Activated naive CD4-positive, alpha-beta T cell treated with anti-CD3 and anti-CD28 coated beads for 36 hours (primary cell): ENCODE measurements around the gene PCP4L1. TPM values are rescaled to one million over a fixed set of nuclear protein-coding genes. Genes with fewer than 3 reads are reported as not detected.
"Not testable (repeated sequence)": the region's sequence is repeated elsewhere in the genome, so short reads cannot be mapped to it uniquely, and the experiment has no call there.

Source experiments
- CTCF ChIA-PET: fragments of 350-600 bp; sonication (Branson Sonifier 250); formaldehyde crosslinking; loops from one replicate; lab custom pipeline; 2021; ENCODE audit warnings: antibody characterized with exemption; lab: Charles Lee
- DNase-seq: peaks from one replicate; pipeline ENCODE4 v3.0.0-alpha.2; 2020
- H3K27ac Mint-ChIP-seq: one replicate; pipeline ENCODE4 v1.8.0; 2021; ENCODE audit warnings: mild to moderate bottlenecking, mixed read lengths
- H3K27me3 Mint-ChIP-seq: one replicate; pipeline ENCODE4 v1.8.0; 2021; ENCODE audit warnings: low read depth, mixed read lengths
- H3K36me3 Mint-ChIP-seq: one replicate; pipeline ENCODE4 v1.8.0; 2021; ENCODE audit warnings: low read depth, mixed read lengths
- H3K4me1 Mint-ChIP-seq: one replicate; pipeline ENCODE4 v1.8.0; 2021; ENCODE audit warnings: low read depth, mixed read lengths
- H3K4me3 Mint-ChIP-seq: one replicate; pipeline ENCODE4 v1.8.0; 2021; ENCODE audit warnings: mild to moderate bottlenecking, moderate library complexity, mixed read lengths
- H3K9me3 Mint-ChIP-seq: one replicate; pipeline ENCODE4 v1.8.0; 2021; ENCODE audit warnings: mixed read lengths
- intact Hi-C: fragments of 100-400 bp; cut with micrococcal nuclease; formaldehyde crosslinking; loops from one replicate; pipeline ENCODE4 v1.15.1; 2023
- total RNA-seq, 2 experiments: library from RNA; stranded (reverse); gene quantifications; one replicate each; pipeline ENCODE4 v1.2.3, GENCODE V29; 2021

PCP4L1 gene
- total RNA-seq, 2 experiments from 2014 or later, result 0.24 to 0.37 TPM

- intact Hi-C loops, result no loop called here
- H3K27me3 Mint-ChIP-seq, result no peaks in the 10 kb centered on the region
- H3K36me3 Mint-ChIP-seq, result peaks cover 22% of the 10 kb centered on the region
- CTCF ChIA-PET, result interaction anchor here (1.0 to 8.5 kb wide), 9 partner anchors 9 to 151 kb away, joined by 3 to 179 read pairs (median 7); no protein-coding TSS in a partner anchor
- H3K4me3 Mint-ChIP-seq, result no peak overlapping the region
- H3K27ac Mint-ChIP-seq, result no peak overlapping the region
- H3K9me3 Mint-ChIP-seq, result no peaks in the 10 kb centered on the region
- DNase-seq, result no peak
- peaks cover 20% of the 10 kb centered on the region for H3K4me1 Mint-ChIP-seq
These were observed 27.8 kb upstream of the PCP4L1 start for GRCh38 chr1:161230762-161231161.

- Mint-ChIP-seq H3K27me3 (no peaks in the 10 kb centered on the region), H3K36me3 (peaks cover 13% of the 10 kb centered on the region), H3K4me3 (no peak overlapping the region), H3K27ac (no peak overlapping the region), H3K9me3 (no peaks in the 10 kb centered on the region), H3K4me1 (no peaks in the 10 kb centered on the region)
- CTCF ChIA-PET, result interaction anchor here (1.7 to 8.5 kb wide), 2 partner anchors 58 to 149 kb away, joined by 4 to 179 read pairs; no protein-coding TSS in a partner anchor
- intact Hi-C loops, result no loop called here
- DNase-seq, result no peak
These were observed 25.4 kb upstream of the PCP4L1 start for GRCh38 chr1:161233102-161233501.

GRCh38 chr1:161235957-161236775, 22.4 kb upstream of the PCP4L1 start:
- intact Hi-C loops, result no loop called here
- no peaks in the 10 kb centered on the region for H3K36me3 Mint-ChIP-seq
- no peak overlapping the region for H3K4me3 Mint-ChIP-seq
- no peak overlapping the region for H3K27ac Mint-ChIP-seq
- no peaks in the 10 kb centered on the region for H3K27me3 Mint-ChIP-seq
- DNase-seq, result no peak
- CTCF ChIA-PET, result interaction anchor here (0.8 to 3.4 kb wide), 3 partner anchors 10 to 144 kb away, joined by 3 to 26 read pairs (median 20); partner anchors contain the start of gene TOMM40L
- no peaks in the 10 kb centered on the region for H3K4me1 Mint-ChIP-seq
- no peaks in the 10 kb centered on the region for H3K9me3 Mint-ChIP-seq

GRCh38 chr1:161238039-161238473, 20.5 kb upstream of the PCP4L1 start, which contains the start of gene NR1I3:
Gene NR1I3, minus strand, starts transcription at chr1:161238203. Its CDS starts 1,638 bp downstream, at chr1:161236565.
- H3K36me3 Mint-ChIP-seq, result no peaks in the 10 kb centered on the region
- DNase-seq, result no peak
- no peaks in the 10 kb centered on the region for H3K9me3 Mint-ChIP-seq
- no peaks in the 10 kb centered on the region for H3K4me1 Mint-ChIP-seq
- H3K27me3 Mint-ChIP-seq, result no peaks in the 10 kb centered on the region
- intact Hi-C loops, result no loop called here
- H3K4me3 Mint-ChIP-seq, result no peak within 1 kb of the TSS
- H3K27ac Mint-ChIP-seq, result no peak within 1 kb of the TSS
- CTCF ChIA-PET, result interaction anchor here (0.5 to 3.4 kb wide), 4 partner anchors 12 to 53 kb away, joined by 3 to 26 read pairs (median 12); partner anchors contain the start of gene TOMM40L

- intact Hi-C loops, result no loop called here
- Mint-ChIP-seq H3K4me1 (no peaks in the 10 kb centered on the region), H3K27me3 (no peaks in the 10 kb centered on the region), H3K4me3 (no peak overlapping the region), H3K27ac (no peak overlapping the region), H3K9me3 (no peaks in the 10 kb centered on the region), H3K36me3 (no peaks in the 10 kb centered on the region)
- CTCF ChIA-PET, result interaction anchor here (1.0 kb wide), 2 partner anchors 12 to 15 kb away, joined by 3 read pairs; no protein-coding TSS in a partner anchor
- no peak for DNase-seq
These were observed 16.9 kb upstream of the PCP4L1 start for GRCh38 chr1:161241682-161242081.

- CTCF ChIA-PET, result interaction anchor here (1.0 kb wide), 2 partner anchors 16 to 140 kb away, joined by 3 to 4 read pairs; no protein-coding TSS in a partner anchor
- intact Hi-C loops, result no loop called here
These were observed 16.2 kb upstream of the PCP4L1 start for GRCh38 chr1:161242313-161242712.

GRCh38 chr1:161244888-161245287, 13.7 kb upstream of the PCP4L1 start:
- Mint-ChIP-seq H3K36me3 (peaks cover 1% of the 10 kb centered on the region), H3K4me3 (no peak overlapping the region), H3K9me3 (no peaks in the 10 kb centered on the region), H3K27me3 (peaks cover 1% of the 10 kb centered on the region), H3K27ac (no peak overlapping the region), H3K4me1 (no peaks in the 10 kb centered on the region)
- DNase-seq, result no peak
- intact Hi-C loops, result no loop called here
- CTCF ChIA-PET, result no interaction called here

More at GRCh38 chr1:161242313-161242712, 16.2 kb upstream of the PCP4L1 start:
- H3K4me3 Mint-ChIP-seq, result no peak overlapping the region
- H3K36me3 Mint-ChIP-seq, result no peaks in the 10 kb centered on the region
- H3K27me3 Mint-ChIP-seq, result no peaks in the 10 kb centered on the region
- DNase-seq, result no peak
- no peak overlapping the region for H3K27ac Mint-ChIP-seq
- H3K9me3 Mint-ChIP-seq, result no peaks in the 10 kb centered on the region
- no peaks in the 10 kb centered on the region for H3K4me1 Mint-ChIP-seq

GRCh38 chr1:161250100-161250499, 8.4 kb upstream of the PCP4L1 start:
- H3K4me3 Mint-ChIP-seq, H3K4me1 Mint-ChIP-seq, DNase-seq, H3K27me3 Mint-ChIP-seq, H3K9me3 Mint-ChIP-seq, H3K36me3 Mint-ChIP-seq, intact Hi-C loops, H3K27ac Mint-ChIP-seq: not testable (repeated sequence)
- CTCF ChIA-PET, result interaction anchor here (0.5 to 1.8 kb wide), 4 partner anchors 9 to 132 kb away, joined by 3 to 5 read pairs (median 4); no protein-coding TSS in a partner anchor

- H3K27ac Mint-ChIP-seq, result no peak overlapping the region
- intact Hi-C loops, result no loop called here
- no peak overlapping the region for H3K4me3 Mint-ChIP-seq
- no peaks in the 10 kb centered on the region for H3K9me3 Mint-ChIP-seq
- H3K27me3 Mint-ChIP-seq, result peaks cover 3% of the 10 kb centered on the region
- H3K4me1 Mint-ChIP-seq, result no peaks in the 10 kb centered on the region
- CTCF ChIA-PET, result interaction anchor here (1.8 kb wide), 1 partner anchor 40 kb away, joined by 5 read pairs; no protein-coding TSS in a partner anchor
- peaks cover 1% of the 10 kb centered on the region for H3K36me3 Mint-ChIP-seq
- no peak for DNase-seq
These were observed 7.7 kb upstream of the PCP4L1 start for GRCh38 chr1:161250829-161251228.

GRCh38 chr1:161251579-161251978, 7.0 kb upstream of the PCP4L1 start:
- CTCF ChIA-PET, result interaction anchor here (0.7 kb wide), 1 partner anchor 130 kb away, joined by 3 read pairs; no protein-coding TSS in a partner anchor
- Mint-ChIP-seq H3K4me1 (no peaks in the 10 kb centered on the region), H3K4me3 (no peak overlapping the region), H3K27ac (no peak overlapping the region), H3K27me3 (peaks cover 3% of the 10 kb centered on the region), H3K36me3 (peaks cover 3% of the 10 kb centered on the region), H3K9me3 (peaks cover under 1% of the 10 kb centered on the region)
- no peak for DNase-seq
- intact Hi-C loops, result no loop called here

GRCh38 chr1:161255302-161255701, 3.2 kb upstream of the PCP4L1 start:
- Mint-ChIP-seq H3K9me3 (peaks cover 15% of the 10 kb centered on the region), H3K36me3 (peaks cover 14% of the 10 kb centered on the region), H3K27me3 (peaks cover 32% of the 10 kb centered on the region)
- H3K27ac Mint-ChIP-seq, H3K4me1 Mint-ChIP-seq, intact Hi-C loops, DNase-seq, H3K4me3 Mint-ChIP-seq: not testable (repeated sequence)
- CTCF ChIA-PET, result interaction anchor here (1.1 kb wide), 1 partner anchor 36 kb away, joined by 5 read pairs; no protein-coding TSS in a partner anchor

- intact Hi-C loops, H3K27ac Mint-ChIP-seq, H3K4me1 Mint-ChIP-seq, DNase-seq, H3K4me3 Mint-ChIP-seq: not testable (repeated sequence)
- CTCF ChIA-PET, result interaction anchor here (1.1 kb wide), 2 partner anchors 29 to 35 kb away, joined by 3 to 5 read pairs; no protein-coding TSS in a partner anchor
- H3K9me3 Mint-ChIP-seq, result peaks cover 15% of the 10 kb centered on the region
- H3K27me3 Mint-ChIP-seq, result peaks cover 36% of the 10 kb centered on the region
- H3K36me3 Mint-ChIP-seq, result peaks cover 14% of the 10 kb centered on the region
These were observed 2.5 kb upstream of the PCP4L1 start for GRCh38 chr1:161255955-161256520.
